GM21717 (cell line): ENCODE data around the gene CCL26.

Source experiments
- ATAC-seq: cut with Tn5 transposase; IDR thresholded peaks from one replicate; pipeline ENCODE4 v1.9.1; 2021; ENCODE audit warnings: mild to moderate bottlenecking, moderate library complexity; ENCODE audit not compliant: unreplicated experiment

CCL26 gene, protein sequence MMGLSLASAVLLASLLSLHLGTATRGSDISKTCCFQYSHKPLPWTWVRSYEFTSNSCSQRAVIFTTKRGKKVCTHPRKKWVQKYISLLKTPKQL

DNA sequence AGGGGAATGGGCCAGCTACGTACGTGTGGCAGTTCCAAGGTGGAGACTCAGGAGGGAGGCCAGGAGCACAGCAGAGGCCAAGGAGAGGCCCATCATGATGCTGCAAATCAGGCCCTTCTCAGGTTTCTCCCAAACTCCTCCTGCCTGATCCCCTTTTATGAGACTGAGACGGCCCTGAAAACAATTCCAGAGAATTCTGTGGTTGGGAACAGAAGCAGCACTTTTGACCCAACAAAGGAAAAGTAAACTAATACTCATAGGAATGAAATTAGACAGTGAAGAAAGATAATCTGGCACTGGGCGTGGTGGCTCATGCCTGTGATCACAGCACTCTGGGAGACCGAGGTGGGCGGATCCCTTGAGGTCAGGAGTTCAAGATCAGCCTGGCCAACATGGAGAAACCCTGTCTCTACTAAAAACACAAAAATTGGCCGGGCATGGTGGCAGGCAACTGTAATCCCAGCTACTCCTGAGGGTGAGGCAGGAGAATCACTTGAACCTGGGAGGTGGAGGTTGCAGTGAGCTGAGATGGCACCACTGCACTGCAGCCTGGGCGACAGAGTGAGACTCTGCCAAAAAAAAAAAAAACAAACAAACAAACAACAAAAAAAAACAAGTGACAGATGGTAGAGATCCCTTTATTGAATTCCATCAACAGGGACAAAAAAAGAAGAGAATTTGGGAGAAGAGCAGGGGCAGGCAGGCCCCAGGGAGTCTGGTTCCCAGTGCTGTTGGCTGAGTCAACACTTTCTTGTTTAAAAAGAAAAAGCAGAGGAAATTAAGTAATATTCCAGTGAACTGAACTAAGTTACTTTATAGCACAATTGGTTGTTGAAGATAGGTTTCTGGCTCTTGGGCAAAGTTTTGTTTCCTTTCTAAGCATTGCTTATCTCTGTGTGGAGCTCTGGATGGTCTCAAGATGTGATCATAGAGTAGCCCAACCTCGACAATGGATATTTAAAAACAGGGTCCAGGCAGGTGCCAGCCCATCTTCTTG, at the start of gene CCL26:
CCL26 (minus strand) TSS at position 131 of the 997 bp plus-strand sequence; CDS start at position 96, 35 bp downstream.
- ATAC-seq: no peak

GRCh38 chr7:75820688-75821087, 48.7 kb upstream of the CCL26 start:
- ATAC-seq: no peak

GRCh38 chr7:75819711-75820110, 47.7 kb upstream of the CCL26 start:
- ATAC-seq: no peak

DNA sequence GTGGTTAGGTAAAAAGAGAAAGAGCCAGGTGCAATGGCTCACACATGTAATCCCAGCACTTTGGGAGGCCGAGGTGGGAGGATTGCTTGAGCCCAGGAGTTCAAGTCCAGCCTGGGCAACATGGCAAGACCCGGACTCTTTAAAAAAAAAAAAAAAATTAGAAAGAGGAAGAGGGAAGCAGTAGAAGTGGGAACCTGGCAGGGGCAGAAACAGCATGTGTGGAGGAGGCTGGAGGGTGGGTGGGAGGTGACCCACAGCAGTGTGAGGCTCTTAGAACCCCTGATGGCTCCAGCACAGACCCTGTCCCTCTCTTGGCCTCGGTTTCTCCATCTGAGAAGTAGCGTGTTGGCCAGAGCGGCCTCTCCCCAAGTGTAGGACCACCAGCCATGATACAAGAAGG, 46.5 kb upstream of the CCL26 start:
- no peak for ATAC-seq

DNA sequence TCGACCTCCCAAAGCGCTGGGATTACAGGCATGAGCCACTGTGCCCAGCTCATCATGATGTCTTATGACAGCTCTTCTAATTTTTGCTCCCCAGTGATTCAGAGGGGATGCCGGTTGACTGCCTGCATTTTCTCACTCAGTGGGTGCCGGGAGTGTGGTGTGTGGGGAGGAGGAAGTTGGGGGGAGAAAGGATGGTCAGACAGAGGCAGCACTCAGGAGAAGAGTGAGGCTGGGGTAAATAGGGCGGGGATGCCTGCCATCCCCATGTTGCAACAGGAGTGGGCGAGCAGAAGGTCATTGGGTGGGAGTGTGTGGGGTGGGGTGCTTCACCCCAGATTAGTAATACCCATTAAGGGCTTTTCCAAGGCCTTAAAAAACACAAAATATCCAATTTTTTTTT, 45.1 kb upstream of the CCL26 start:
- ATAC-seq: no peak

DNA sequence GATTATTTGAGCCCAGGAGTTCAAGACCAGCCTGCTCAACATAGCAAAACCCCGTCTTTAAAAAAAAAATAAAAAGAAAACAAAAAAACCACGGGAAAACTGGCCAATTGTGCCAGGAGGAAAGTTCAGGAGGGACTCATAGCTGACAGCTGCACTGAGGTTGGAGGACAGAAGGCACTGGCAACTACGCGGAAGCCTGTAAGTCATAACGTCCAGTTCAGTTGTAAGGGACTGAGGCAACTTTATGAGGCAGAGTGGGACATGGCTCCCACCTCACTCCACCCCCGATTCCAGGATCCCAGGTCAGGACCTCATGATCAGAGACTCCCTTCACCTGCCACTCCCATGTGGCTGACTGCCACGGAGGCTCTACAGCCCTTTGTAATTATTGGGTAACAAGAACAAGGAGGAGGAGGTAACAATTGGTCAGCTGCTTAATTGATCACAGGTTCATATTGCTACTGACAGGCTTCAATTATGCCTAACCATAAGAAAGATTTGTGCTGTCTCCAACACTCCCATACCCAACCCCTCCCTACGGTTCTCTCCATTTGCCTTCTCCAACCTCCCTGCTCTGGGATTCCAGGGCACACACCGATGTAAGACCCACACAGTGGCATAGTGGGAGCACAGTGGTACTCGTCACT, 43.5 kb upstream of the CCL26 start:
- ATAC-seq: no peak

GRCh38 chr7:75814407-75814947, 42.5 kb upstream of the CCL26 start:
- no peak for ATAC-seq

DNA sequence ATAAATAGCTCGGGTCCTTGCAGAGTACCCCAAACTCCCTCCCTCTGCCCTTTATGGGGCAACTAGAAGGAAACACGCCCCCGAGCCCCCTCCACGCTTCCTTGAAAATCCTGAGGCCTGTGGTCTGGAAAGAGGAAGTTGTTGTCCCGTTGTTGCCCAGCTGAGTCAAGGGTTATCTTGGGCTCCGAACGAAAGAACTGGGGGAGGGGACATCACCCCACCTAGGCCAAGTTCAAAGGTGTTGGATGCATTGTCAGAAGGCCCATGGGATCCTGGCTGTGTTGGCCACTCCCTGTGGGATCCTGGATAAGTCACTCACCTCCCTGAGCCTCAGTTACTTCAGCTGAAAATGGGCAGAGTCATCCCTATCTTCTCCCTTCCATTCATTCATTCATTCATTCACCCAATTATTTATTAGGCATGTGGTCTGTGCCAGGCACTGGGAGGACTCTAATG, 41.8 kb upstream of the CCL26 start, which contains the start of gene CCL24:
CCL24 (minus strand) TSS at position 26 of the 456 bp plus-strand sequence. CDS start 91 bp downstream, outside the sequence.
- no peak for ATAC-seq

- ATAC-seq: no peak
These were observed 41.1 kb upstream of the CCL26 start for GRCh38 chr7:75813084-75813483.

- ATAC-seq: no peak
These were observed 40.1 kb upstream of the CCL26 start for GRCh38 chr7:75811894-75812678.

DNA sequence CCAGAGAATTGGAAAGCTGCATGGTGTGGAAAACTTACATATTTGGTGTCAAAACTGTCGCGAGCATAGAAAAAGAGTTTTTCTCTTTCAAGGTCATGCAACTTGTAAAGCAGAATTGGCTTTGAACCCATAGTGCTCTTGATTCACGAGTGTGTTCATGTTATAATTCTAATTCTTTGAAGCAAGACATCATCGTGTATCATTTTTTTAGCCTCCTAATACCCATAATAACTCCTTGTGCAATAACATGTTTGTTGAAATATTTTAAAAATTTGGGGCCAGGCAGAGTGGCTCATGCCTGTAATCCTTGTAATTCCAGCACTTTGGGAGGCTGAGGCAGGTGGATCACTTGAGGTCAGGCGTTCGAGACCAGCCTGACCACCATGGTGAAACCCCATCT, 37.4 kb upstream of the CCL26 start:
- ATAC-seq: no peak

DNA sequence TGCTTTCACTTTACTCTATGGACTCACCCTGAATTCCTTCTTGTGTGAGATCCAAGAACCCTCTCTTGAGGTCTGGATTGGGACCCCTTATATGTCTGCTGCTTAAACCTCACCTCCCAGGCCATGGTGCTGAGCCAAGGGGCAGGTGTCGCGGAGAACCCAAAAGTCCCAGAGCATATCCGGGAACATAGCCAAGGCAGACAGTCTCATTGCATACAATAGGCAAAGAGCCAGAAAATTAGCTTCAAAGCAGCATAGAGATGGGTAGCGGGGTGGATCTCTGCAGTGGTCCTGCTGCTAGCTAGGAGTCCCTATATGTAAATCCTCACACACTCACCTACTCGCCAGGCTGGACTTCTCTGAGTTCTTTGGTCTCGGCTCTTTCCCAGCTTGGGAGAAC, 36.1 kb upstream of the CCL26 start:
- no peak for ATAC-seq

- no peak for ATAC-seq
These were observed 35.4 kb upstream of the CCL26 start for GRCh38 chr7:75807452-75807851.

DNA sequence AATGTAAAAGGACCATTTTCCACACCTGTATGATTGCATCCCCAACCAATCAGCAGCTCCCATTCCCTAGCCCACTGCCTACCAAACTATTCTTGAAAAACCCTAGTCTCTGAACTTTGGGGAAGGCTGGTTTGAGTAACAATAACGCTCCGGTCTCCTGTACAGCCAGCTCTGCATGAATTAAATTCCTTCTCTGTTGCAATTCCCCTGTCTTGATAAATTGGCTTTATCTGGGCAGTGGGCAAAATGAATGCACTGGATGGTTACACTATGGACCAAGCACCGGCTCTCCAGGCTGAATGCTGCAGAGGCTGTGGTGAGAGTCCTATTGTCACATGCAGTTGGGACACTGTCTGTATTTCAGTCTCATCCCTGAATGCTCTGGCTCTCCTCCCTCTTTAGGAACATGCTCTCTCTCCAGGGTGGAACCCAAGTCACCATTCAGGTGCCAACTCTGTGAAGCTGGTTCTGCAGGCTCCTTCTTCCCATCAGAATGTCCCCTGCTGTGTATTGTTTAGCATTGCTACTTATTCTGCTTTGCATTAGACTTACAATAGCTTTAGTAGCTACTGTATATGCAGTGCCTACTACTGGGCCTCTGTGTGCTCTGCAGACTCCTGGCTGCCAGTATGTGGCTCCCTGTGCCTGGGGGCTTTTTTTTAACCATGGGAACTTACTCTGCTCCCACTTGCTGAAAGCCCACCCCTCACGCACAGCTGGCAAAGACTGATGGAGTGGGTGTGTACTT, 34.7 kb upstream of the CCL26 start:
- no peak for ATAC-seq

DNA sequence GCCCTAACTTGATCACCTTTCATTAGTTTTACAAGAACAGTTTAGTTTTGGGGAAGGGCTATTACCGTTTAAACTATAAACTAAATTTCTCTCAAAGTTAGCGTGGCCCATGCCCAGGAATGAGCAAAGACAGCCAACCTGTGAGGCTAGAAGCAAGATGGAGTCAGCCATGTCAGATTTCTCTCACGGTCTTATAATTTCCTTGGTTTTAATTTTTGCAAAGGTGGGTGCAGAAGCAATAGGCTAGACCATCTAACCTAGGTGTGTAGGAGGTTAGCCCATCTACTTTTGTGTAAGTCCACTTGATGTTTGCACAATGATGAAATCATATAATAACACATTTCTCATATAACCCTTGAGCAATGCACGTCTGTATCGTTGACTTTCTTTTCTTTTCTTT, 32.7 kb upstream of the CCL26 start:
- no peak for ATAC-seq

- no peak for ATAC-seq
These were observed 32.0 kb upstream of the CCL26 start for GRCh38 chr7:75804004-75804403.

DNA sequence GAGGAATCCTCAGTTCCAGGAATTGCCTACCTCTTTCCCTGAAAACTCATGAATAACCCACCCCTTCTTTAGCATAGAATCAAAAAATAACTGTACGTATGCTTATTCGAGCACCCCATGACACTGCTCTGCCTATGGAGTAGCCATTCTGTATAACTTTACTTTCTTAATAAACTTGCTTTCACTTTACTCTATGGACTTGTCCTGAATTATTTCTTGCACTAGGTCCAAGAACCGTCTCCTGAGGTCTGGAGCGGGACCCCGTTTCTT, 30.5 kb upstream of the CCL26 start:
- no peak for ATAC-seq

GRCh38 chr7:75798770-75799169, 26.8 kb upstream of the CCL26 start:
- ATAC-seq: no peak

DNA sequence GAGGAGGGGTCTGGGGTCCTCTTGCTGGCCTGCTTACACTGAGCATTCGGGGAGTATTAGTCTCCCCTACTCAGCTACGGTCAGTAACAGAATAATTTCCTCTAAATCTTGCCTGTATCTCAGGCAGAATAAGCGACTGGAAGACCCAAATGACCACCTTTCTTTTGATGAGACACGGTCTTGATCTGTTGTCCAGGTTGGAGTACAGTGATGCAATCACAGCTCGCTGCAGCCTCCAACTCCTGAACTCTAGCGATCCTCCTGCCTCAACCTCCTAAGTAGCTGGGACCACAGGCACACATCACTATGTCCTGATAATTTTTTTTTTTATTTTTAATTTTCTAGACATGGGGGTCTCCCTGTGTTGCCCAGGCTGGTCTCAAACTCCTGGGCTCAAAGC, 24.4 kb upstream of the CCL26 start:
- no peak for ATAC-seq

GRCh38 chr7:75795831-75796285, 23.8 kb upstream of the CCL26 start:
- no peak for ATAC-seq
